Fibroblast of skin of back (primary cell): ENCODE data around the gene OLFM3.
A peak's percentile ranks its signal among the peaks of the same experiment; 100 is the strongest.

ENCODE experiments used
- DNase-seq: peaks from one replicate; pipeline ENCODE4 v3.0.0-alpha.2; 2013

OLFM3 gene

DNA sequence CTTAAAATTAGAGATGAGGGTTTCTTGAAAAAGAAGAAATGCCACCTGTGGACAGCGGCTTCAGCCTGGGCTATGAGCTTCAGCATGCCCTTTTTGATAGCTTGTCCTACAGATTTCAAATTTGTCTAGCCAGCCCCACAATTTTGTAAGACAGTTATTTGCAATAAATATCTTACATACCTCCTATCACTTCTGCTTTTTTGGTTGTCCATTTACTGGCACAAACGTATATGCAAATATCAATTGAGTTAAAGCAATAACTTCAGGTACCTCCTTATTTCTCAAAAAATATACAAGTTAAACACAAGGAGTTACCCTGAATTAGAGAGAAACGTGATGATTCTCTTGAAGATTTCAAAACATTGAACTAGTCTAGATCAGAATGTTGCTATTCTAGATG is 53.5 kb downstream of the OLFM3 start:
- no peak for DNase-seq

DNA sequence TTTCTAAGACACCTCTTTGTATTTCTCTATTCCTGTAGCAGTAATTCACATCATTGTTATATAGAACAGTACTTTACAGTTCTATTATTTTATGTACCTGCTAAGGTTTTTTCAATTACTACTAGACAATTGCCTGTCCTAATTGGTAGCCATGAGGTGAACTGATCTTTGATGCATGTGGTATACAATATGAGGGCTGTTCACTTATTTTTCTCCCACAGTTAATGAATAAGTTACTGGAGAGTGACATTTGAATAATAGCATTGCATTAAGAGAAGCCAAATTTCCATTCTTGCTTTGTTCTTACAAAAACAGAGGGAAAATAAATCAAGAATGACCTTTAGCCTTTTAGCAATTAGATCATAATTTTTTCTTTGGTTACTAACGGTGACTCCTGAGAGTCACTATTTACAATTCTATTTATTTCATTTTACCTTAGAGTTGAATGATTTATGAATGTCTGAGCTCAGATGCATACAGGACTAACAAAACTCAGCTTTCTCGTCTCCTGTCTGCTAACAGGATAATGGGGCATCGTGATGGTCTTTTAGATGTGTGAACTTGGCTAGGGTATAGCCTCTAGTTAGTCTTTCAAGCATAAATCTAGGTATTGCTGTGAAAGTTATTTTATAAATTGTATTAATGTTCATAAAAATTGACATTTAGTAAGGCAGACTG is 54.1 kb downstream of the OLFM3 start:
- no peak for DNase-seq

GRCh38 chr1:101938681-101939080 is 58.0 kb downstream of the OLFM3 start:
- DNase-seq: no peak

GRCh38 chr1:101929343-101929742 is 67.4 kb downstream of the OLFM3 start:
- DNase-seq: no peak

- no peak for DNase-seq
Measured at GRCh38 chr1:101928829-101929228, 67.9 kb downstream of the OLFM3 start.

DNA sequence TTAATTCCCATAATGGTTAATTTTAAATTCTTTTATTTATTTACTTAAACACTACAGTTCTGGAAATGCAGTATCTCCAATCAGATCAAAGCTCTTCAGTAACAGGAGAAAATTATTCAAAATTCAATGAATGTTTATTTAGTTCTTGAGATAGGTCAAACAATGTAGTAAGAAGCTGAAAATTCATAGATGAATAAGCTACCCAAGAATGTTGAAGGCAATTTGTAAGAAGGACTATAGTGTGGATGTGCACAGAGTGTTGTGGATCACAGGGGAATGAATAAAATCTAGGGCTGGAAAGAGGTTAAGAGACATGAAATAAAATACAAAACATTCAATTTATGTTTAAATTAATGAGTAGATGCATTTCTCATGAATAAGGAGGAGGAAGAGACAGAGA is 72.0 kb downstream of the OLFM3 start:
- peak; percentile 29 for DNase-seq

- DNase-seq: no peak
Measured at GRCh38 chr1:101920577-101920976, 76.1 kb downstream of the OLFM3 start.

DNA sequence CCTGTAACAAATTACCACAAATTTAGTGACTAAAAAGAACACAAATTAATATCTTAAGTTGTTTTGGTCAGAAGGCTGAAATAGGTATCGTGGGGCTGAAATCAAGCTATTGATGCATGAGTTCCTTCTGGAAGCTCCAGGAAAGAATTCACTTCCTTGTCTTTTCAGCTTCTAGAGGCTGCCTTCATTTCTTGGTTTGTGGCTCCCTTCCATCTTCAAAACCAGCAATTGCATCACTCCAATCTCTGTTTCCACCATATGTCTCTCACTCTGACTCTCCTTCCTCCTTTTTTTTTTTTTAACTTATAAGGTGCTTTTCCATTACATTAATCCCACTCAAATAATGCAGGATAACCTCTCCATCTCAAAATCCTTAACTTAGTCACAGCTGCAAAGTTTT is 78.4 kb downstream of the OLFM3 start:
- DNase-seq: no peak

DNA sequence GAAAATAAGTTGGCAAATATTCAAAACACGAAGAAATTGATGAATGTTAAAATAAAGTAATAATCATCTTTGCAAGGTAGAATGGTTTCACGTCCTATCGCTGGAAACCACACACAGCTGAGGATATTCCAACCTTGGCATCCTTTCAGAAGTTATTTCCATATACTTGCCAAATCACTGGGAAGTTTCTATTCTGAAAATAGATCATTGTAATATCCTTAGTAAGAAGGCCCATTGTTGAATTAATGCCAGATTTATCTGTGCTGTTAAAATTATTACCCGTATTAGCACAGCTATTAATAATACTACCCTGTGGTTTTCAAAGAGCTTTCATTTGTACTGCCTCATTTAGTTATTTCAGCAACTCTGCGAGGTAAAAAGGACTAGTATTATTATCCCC is 81.1 kb downstream of the OLFM3 start:
- DNase-seq: no peak

GRCh38 chr1:101914473-101915242 is 82.1 kb downstream of the OLFM3 start:
- no peak for DNase-seq

DNA sequence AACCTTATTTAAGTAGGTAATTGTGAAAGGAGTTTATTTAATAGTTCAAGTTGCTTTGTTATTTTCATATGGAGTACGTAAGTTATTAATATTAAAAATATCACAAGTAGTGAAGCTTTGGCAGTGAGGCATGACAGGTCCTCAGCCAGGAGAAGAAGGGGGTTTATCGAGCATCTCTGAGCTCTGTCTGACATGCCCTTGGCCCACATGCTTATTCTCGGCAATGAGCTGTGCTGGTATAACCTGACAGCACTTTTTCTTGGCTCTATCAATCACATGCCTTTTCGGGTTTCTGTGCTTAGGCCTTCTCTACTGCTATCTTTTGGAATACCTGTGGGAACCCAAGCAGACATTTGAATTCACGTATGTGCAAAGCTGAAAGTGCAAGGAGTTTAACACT is 84.8 kb downstream of the OLFM3 start:
- DNase-seq: no peak

DNA sequence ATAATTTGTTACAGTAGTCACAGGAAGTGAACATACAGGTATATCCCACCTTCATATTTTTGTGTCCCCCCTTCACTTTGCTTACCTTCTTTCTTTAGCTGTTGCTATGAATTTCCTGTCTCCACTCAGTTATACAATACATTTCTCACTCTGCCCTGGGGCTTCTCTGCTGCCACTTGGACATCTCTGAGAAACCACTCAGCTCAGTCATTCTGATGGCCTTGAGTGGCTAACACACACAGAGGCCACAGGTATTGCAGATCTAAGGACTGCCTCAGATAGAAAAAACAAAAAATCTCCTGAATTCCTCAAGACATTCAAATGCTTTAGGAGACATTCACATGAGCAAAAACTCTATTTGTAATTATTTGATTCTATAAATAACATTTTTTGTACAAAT is 87.7 kb downstream of the OLFM3 start:
- no peak for DNase-seq

DNA sequence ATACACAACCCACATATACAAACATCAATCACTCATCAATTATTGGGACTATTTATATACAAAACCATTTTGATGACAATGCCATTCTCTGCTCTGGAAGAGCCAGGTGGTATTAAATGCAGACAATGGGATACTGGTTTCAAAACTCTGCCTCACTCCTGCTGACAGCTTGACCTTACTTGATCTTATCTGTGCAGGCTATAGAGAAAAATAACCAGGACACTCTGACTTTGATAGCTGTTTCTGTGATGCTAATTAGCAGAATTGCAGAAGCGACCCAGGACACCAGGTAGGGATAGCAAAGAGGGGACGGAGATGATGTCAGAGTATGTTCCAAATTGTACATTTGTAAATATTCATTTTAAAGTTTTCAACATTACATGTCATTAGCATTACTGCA is 89.5 kb downstream of the OLFM3 start:
- no peak for DNase-seq

- DNase-seq: no peak
Measured at GRCh38 chr1:101905283-101905835, 91.4 kb downstream of the OLFM3 start.

- DNase-seq: no peak
Measured at GRCh38 chr1:101902199-101902598, 94.5 kb downstream of the OLFM3 start.

- no peak for DNase-seq
Measured at GRCh38 chr1:101898137-101898536, 98.6 kb downstream of the OLFM3 start.

GRCh38 chr1:101884621-101885020 is 112.1 kb downstream of the OLFM3 start:
- no peak for DNase-seq

DNA sequence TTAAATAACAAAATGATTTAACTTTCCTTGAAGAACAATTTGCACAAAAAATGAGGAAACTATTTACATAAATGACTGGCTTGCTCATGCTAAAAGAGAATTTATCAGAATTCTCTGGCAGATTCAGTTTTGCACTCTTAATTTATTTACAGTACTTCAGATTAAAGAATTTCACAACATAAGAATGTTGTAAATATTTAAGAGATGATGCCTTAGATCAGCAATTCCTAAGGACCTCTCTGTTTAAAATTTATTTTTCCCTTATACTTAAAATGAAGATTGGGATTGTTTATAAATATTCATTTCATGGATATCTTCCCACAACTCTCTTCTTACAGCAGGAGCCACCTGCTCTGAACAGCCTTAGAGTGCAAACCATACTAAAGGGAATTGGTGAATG is 120.8 kb downstream of the OLFM3 start:
- no peak for DNase-seq

- DNase-seq: no peak
Measured at GRCh38 chr1:101873672-101874071, 123.1 kb downstream of the OLFM3 start.

GRCh38 chr1:101859941-101860340 is 136.8 kb downstream of the OLFM3 start:
- no peak for DNase-seq

DNA sequence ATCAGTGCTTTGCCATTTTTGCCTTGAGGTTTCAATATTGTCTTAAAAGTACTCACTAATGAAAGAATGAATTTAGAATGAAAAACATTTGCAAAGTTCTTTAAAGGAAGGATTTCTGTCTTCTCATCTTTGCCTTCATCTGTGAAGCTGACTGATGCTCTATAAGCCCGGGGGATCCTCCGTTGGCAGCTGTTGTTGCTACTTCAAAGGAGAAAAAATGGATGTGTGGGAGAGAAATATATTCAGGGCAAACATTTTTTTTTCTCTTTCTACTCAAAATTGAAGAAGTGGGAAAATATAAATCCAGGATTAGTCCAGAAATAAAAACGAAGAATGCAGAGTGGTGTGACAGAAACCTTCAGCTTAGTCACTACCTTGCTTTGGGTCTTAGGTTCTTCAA is 142.5 kb downstream of the OLFM3 start:
- DNase-seq: no peak

GRCh38 chr1:101852936-101853335 is 143.8 kb downstream of the OLFM3 start:
- no peak for DNase-seq

DNA sequence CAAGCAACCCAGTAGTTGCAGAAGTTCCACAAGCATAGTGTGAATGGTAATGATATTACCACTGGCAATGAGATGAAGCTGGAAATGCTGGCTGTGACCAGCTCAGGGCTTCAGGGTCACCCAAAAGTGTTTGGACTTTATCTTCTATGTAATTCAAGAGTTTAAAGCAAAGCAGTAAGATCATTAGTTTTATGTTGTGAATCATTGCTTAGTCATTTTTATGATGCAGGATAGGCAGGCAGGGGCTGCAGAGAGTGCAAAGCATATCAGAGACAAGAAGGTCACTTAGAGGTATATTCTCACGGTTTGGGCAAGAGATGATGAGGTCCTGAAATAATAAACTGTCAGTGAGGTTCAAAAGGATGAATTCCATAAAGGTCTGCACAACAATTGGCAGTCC is 147.4 kb downstream of the OLFM3 start:
- no peak for DNase-seq

- DNase-seq: no peak
Measured at GRCh38 chr1:101847626-101848025, 149.1 kb downstream of the OLFM3 start.
